GM21360 (cell line): ENCODE data around the gene USP24.

Source experiments
- ATAC-seq: cut with Tn5 transposase; IDR thresholded peaks from one replicate; pipeline ENCODE4 v1.9.1; 2021; ENCODE audit warnings: mild to moderate bottlenecking, moderate library complexity; ENCODE audit not compliant: unreplicated experiment

Gene USP24, protein sequence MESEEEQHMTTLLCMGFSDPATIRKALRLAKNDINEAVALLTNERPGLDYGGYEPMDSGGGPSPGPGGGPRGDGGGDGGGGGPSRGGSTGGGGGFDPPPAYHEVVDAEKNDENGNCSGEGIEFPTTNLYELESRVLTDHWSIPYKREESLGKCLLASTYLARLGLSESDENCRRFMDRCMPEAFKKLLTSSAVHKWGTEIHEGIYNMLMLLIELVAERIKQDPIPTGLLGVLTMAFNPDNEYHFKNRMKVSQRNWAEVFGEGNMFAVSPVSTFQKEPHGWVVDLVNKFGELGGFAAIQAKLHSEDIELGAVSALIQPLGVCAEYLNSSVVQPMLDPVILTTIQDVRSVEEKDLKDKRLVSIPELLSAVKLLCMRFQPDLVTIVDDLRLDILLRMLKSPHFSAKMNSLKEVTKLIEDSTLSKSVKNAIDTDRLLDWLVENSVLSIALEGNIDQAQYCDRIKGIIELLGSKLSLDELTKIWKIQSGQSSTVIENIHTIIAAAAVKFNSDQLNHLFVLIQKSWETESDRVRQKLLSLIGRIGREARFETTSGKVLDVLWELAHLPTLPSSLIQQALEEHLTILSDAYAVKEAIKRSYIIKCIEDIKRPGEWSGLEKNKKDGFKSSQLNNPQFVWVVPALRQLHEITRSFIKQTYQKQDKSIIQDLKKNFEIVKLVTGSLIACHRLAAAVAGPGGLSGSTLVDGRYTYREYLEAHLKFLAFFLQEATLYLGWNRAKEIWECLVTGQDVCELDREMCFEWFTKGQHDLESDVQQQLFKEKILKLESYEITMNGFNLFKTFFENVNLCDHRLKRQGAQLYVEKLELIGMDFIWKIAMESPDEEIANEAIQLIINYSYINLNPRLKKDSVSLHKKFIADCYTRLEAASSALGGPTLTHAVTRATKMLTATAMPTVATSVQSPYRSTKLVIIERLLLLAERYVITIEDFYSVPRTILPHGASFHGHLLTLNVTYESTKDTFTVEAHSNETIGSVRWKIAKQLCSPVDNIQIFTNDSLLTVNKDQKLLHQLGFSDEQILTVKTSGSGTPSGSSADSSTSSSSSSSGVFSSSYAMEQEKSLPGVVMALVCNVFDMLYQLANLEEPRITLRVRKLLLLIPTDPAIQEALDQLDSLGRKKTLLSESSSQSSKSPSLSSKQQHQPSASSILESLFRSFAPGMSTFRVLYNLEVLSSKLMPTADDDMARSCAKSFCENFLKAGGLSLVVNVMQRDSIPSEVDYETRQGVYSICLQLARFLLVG (N-terminal part only)

DNA sequence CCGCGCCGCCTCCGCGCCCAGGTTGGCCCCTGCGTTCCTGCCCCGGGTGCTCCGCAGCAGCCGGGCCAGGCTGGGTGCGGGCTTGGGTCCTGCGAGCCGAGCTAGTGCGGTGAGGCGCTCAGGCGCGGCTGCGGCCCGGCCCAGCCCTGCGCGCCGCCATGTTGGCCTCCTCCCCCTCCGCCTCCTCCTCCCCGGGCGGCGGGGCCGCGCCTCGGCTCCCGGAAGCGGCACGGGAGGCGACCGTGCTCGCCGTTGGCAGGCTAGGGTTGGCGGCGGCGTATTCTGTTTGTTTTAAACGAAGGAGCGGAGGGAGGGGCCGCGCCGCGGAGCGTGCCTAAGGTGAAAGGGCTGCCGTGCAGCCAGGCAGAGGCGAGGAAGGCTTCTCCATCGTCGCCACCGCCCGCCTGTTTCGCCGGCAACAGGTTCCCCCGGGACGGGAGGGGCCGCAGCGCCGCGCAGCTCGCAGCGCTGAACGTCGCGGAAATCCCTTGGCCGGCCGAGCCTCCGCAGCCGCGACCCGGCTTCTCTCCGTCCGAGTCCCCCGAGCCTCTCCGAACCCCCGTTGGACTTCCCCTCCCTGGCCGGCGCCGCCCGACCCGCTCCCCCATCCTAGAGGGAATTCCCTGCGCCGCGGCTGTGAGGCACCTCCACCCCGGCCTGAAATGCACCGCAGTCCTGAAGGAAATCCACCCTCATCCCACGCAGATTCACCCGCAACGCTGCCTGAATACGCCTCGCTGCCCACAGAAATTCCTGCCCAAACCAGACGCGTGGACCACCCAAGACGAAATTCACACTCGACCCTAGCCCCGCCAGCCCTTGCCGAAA, at the start of gene USP24:
TSS of gene USP24 (minus strand) at position 171 of the 828 bp plus-strand sequence. CDS start 251 bp downstream, outside the sequence.
- ATAC-seq = peak; percentile 71

DNA sequence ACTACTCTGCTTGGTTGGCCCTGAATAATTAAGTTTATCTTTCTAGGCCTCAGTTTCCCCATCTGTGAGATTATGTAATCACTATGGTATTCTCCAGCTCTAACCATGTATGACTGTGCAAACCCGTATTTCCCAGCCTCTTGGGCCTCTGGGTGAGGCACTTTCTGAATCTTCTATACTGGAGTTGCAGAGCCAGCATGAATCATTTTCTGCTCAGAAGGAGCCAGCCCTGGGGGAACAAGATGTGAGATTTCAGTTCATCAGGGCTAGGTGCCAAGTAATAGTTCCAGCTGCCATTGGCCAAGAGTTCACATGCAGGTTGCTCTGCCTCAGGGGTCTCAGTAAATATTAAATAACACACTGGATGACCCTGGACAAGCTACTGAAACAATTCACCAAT, 47.7 kb upstream of the USP24 start:
- ATAC-seq = no peak

DNA sequence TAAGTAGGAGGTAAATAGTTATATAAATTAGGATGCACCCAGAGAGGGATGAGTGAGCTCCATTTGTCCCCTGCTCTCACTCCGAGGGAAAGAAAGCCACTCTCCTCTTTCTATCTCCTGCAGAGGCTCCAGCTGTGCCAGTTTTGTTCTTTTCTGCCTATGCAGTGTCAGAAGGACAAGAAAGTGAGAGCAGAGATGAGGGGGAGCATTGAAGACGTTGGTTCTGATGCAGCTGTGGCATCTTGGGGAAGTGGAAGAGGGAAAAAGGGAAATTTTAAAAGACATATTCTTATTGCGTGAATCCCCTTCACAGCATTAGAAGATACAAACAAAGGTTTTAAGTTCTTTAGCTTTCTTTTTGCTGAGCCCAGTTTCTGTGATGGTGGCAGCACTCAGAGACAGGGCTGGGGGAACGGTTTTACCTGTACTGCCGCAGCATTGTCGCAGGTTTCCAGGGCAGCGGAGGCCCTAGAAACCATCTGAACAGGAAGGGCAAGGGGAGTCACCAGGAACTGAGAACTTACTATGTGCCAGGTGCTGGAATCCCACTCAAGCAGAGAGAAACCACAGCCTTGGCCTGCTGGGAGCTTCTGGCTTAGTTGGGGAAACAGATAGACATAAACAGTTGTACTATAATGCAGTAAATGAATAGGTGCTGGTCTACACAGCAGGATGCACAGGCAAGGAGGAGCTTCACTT, 44.9 kb upstream of the USP24 start:
- peak; percentile 42 for ATAC-seq

DNA sequence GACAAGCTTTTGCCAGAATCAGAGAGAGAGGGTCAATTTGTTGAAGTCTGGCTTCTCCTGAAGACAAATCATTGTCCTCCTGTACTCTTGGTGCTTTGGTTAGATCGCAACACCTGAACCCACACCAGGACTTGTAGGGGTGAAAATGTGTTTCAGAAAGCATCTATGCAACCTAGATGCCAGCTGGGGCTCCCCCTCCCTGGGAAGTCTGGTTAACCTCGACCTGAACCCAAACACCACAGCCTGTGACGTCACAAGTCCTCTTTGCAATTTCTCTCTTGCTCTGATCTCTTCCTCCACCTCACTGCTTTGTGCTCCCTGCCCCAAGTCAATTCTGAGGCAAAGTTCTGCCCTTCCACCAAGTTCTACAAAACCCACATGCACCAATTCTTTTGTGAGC, 42.8 kb upstream of the USP24 start:
- ATAC-seq = peak; percentile 46

DNA sequence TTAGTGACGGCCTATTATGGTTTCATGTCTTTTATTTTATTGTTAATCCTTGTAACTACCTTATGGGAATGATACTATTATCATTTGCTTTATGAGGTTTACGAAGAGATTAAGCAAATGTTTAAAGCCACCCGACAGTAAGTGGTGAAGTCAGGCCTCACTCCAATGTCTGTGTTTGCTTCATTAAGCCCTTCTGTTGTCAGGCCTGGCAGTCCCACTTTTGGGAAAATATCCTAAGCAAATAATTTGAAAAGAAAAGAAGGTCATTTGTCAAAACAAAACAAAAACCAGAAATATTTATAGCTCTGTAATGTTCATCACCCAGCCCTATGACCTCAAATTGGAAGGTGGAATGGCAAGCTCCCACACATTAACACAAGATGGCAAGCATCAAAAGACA, 40.7 kb upstream of the USP24 start:
- no peak for ATAC-seq

DNA sequence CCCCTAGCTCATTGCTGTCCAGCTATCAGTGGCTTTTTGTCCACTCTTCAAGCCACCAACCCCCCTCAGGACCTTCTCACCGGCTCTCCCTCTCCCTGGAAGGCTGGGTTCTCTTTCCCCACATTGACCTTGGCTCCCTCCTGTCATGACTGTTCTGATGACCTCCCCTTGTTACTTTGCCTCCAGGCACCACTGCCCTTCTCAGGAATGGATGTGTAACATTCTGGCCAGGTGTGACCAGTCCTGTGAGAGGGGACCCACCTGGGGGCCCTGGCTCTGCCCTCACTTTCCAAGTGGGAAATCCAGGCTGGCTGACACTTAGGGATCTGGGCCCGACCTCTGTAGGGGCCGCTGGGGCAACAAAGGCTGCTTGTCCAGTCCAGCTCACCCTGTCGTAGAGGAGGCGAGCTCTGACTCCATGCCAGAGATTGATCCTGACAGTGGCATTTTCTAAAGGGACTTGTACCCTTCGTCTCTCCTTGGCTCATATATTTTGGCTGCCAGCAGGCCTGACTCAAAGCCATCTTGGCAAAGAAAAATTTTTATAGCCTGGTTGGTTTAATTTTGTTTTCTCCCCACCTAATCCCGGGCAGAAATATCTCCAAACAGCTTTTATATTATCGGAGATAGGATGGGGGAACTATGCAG, 37.9 kb upstream of the USP24 start:
- ATAC-seq = no peak

DNA sequence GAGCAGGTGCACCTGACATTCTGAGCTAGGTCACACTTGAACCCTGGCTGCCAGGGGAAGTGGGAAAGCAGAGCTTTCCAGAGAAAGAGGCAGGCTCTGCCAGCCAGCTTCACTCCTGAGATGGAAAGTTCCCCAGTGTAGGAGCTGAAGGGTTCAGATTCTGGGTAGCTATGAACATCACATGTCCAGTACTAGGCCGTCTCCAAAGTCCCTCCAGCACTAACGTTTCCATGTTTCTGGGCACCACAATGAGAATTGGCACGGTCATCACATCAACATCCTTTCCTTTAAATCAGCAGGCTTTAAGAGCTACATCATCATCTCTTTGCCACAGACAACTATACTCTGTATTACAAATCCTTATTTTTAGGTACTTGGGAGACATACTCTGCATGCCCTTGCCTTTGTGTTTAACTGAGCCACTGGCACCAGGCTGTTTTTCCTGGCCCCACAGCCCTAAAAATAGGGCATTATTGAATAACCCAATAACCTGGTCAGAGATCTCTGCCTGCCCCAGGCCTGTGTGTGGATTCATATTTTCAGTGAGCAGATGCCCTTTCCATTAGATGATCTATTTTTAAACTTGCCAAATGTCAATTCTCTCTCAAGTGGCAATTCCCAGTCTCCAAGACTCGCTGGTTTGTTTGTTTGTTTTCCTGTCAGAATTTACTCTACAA, 35.4 kb upstream of the USP24 start:
- no peak for ATAC-seq

DNA sequence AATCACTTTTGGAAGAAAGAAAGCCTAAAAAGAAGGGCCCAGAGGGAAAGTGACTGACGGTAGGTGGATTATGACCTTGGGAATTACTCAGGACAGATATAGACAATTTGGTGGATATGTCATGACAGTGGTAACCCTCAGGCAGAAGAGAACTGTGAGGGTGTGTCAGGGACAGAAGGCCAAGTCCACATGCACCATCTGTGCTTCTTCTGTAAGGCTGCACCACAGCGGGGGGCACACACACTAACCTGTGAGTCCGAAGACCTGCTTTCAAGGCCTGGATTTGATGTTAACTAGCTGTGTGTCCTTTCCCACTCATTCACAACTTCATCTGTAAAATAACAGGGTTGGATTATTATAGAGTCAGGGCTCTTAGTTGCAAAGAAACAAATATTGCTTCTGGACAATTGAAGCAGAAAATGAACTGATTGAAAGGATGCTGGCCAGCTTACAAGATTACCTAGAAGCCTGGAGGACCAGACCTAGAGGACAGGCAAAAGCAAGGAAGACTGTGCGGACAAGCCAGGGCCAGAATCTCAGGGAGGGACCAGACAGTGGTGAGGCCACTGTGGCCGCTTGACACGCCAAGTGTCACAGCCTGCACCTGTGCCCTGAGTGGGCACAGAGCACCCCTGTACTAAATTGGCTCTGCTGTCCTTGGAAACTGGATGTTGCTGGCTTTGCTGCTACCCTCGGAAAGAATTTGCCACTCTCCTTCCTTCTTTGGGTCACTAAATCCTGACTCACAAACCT, 34.7 kb upstream of the USP24 start:
- no peak for ATAC-seq

DNA sequence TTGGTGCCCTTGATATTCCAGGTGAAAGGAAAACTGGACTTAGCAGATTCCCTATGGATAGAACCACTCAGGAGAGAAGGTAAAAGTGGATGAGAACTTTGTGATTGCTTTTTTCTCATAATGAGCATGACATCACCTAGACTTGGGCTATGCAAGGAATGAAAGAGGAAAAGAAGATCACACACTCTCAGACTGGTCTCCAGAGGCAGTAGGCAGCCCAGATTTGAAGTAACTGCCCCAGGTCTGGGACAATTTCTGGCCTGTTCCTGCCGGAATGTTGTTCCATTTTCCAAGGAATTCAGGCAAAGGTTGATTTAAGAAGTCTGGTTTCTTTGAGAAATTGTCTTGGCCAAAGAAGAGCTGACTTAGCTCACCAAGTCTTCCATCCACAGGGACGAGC, 31.7 kb upstream of the USP24 start:
- ATAC-seq = no peak

DNA sequence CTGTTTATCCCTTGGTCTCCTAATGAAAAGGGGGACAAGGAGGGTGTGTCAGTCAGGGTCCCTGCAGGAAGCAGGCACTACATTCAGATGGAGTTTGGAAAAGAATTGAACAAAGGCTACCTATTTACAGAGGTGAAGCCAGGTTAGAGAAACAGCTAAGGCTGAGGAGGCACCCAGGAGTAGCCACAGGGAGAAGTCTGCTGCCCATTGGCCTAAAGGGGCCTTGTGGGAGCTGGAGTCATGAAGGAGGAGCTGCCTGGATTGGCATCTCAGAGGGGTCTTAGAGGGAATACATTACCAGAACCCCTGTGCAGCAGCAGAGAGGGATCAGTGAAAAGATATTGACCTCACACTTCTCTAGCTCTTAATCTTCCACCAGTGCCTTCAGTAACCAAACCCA, 31.2 kb upstream of the USP24 start:
- no peak for ATAC-seq

DNA sequence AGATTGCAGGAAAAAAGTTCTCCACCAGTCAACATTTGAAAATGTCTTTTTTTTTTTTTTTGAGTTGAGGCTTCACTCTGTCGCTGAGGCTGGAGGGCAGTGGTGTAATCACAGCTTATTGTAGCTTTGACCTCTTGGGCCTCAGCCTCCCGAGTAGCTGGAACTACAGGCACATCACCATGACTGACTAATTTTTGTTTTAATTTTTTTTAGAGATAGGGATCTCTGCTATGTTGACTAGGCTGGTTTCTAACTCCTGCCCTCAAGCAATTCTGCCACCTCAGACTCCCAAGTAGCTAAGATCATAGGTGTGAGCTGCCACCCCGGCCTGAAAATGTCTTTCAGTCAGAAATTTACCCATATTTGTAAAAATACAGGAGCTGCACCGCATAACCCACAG, 30.6 kb upstream of the USP24 start:
- no peak for ATAC-seq

DNA sequence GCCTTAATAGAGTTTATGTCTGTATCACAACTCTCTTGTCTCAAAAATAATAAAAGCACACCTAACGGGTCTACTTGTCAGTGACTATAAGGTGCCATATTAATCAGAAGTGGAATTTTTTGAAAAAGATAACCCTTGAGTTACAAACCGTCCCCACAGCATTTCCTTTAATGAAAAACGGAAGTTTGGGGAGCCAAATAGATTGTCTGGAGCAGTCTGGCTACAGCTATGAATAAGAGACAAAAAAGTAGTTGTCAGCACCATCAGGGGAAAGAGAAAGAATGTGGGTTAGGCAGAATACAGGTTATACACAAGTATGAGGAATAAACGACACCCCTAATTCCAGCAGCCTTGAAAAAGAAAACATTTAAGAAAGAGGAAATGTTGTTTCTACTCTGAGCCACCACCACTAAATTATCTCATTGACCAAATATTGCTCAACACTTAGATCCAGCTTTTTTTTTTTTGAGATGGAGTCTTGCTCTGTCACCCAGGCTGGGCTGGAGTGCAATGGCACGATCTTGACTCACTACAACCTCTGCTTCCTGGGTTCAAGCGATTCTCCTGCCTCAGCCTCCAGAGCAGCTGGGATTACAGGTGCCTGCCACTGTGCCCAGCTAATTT, 29.4 kb upstream of the USP24 start:
- no peak for ATAC-seq

DNA sequence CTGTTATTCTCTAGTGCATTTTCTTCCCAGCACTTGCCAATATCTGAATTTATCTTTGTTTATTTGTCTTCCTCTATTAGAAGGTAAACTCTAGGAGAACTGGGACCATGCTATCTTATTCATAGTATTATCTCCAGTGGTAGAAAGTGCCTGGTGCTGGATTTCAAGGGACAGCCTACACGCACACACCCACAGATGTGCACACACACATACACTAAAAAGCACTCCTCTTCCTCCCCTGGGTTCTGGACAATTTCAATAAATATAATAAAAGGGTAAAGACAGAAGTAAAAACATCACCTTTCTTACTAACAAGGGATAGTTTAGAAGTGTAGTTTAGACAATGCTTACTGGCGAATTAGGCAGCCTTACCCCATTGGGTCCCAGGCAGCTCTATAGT, 28.5 kb upstream of the USP24 start:
- ATAC-seq = no peak

DNA sequence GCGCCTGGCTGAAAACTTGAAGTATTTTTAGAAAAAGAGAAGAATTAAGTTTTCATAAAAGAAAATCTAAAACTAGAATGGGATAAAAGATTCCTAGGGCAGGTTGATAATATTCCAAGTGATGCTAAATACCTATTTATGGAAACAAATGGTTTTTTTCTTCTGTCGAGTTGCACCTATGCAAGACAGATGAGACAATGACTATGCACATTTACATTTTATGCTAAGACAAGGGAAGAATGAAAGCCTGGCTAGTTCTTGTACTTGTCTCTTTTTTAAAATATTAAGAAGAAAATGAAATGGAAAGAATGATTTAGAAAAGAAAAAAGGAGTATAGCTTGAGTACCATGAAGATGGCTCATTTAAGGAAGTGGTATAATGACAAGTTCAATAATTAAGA, 24.4 kb upstream of the USP24 start:
- no peak for ATAC-seq

DNA sequence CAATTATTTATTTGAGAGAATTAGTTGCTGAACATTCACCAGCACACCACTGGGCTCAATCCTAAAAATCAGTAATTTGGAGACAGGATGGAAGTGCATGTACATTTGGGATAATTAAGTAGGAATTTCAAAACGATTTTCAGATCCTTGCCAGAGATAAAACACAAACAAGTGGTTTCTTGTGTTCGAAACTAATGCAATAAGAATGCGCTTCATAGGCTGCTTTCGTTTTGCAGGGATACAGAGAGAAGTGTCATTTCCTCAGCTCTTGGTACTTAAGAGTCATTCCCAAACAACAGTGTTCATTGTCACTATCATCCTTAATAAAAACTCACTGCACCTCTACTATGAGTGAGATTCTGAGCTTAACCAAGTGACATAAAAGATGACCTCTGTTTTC, 20.6 kb upstream of the USP24 start:
- ATAC-seq = no peak

DNA sequence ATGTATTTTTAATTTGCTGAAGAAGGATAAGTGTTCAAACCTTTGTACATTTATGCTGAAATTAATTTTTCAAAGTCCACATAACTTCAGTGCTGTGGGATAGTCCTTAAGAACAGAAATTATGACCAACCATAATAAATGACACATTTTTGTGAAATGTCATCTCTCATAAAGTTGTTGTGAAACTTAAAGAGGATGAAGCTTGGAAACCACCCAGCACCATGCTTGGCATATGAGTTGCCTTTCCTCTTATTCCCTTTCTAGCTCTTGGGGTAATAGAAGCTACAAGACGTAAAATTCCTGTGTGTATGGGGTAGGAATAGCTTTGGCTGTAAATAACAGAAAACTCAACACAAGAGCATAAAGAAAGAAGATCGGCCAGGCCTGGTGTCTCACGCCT, 18.9 kb upstream of the USP24 start:
- no peak for ATAC-seq

DNA sequence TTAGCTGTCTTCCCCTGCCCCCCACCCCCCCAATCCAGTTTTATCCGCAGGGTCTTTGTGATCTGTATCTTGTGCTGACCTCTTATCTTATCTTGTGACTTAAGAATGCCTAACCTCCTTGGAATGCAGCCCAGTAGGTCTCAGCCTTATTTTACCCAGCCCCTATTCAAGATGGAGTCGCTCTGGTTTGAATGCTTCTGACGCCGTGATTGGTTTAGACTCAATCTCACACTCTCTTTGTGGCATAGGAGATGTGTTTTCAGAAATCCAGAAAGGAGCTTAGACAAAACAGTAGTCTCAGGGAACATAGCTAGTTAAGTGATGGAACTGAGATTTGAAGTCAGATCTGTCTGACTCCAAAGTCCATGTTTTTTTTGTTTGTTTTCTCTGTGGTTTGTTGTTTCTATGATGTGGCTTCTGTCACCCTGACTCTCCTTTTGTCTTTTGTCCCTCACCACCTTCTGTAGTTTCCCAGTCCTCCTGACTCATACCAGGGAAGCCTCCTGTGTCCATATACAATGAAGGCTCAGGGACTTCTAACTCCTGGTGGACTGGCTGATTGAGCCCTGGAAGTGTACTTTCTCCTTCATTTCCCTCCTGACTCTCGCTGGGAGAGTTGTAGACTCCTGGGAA, 18.1 kb upstream of the USP24 start:
- no peak for ATAC-seq
